ENCODE data around the gene VPS13D. TPM values are rescaled to one million over a fixed set of nuclear protein-coding genes. Genes with fewer than 3 reads are reported as not detected.

The VPS13D gene
- total RNA-seq, 4 donors from 2014 or later: 137 to 238 (median 191) TPM

DNA sequence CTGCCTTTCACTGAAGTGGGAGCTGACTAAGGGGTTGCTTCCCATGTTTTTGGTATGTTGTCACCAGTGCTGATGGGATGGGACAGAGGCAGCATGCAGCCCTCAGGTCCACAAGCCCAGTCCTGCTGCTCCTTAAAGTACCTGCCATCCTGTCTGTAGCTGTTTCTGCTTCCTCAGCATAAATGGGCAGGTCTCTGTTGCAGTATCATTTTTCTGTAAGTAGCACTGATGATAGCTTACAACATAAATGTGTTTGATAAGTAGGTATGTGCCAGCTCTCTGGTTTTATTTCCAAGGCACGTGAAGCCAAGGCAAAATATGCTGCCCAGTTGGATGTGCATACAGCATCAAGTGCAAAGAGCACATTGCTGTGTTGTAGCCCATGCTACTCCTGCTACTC, 173.0 kb downstream of the VPS13D start:
- peak overlapping the region in 2 of 3 donors; percentile 39 to 72 for H3K27ac ChIP-seq
- TF ChIP-seq, protein P1, sequence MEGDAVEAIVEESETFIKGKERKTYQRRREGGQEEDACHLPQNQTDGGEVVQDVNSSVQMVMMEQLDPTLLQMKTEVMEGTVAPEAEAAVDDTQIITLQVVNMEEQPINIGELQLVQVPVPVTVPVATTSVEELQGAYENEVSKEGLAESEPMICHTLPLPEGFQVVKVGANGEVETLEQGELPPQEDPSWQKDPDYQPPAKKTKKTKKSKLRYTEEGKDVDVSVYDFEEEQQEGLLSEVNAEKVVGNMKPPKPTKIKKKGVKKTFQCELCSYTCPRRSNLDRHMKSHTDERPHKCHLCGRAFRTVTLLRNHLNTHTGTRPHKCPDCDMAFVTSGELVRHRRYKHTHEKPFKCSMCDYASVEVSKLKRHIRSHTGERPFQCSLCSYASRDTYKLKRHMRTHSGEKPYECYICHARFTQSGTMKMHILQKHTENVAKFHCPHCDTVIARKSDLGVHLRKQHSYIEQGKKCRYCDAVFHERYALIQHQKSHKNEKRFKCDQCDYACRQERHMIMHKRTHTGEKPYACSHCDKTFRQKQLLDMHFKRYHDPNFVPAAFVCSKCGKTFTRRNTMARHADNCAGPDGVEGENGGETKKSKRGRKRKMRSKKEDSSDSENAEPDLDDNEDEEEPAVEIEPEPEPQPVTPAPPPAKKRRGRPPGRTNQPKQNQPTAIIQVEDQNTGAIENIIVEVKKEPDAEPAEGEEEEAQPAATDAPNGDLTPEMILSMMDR (IDR thresholded peaks at IDR 0.05): no peak
- TF ChIP-seq POLR2A (IDR thresholded peaks at IDR 0.05): no peak
- H3K27me3 ChIP-seq: no peaks in the 10 kb centered on the region
- peaks cover 6 to 27% of the 10 kb centered on the region in 2 donors for H3K36me3 ChIP-seq
- no peaks in the 10 kb centered on the region for H3K9me3 ChIP-seq
- H3K4me1 ChIP-seq: peaks cover 56 to 70% of the 10 kb centered on the region in 2 donors
- intact Hi-C loops (cut with DNase I): no loop called here
- 87 to 100% methylated on average over 1 of the region's 1 CpG for WGBS, 2 donors
- H3K4me3 ChIP-seq (replicated peaks in 1 of 3): no peak overlapping the region
- no peak for DNase-seq

DNA sequence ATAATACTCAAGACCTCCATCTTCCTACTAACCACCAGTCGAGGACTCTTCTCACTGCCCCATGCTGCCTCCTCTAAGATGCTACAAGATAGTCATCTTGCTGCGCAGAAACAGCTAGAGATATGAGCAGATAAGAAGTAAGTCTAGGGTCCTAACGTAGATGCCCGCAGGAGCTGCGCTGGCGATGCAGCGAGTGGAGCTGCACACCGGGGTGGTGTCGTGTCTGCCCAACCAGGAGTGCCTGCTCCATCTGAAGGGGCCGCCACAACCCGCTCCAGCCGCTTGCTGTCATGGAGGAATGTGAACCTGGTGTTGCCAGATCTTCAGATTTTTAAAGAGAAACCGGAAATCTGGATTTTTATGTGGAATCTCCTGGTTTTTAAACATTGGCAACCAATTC, 175.1 kb downstream of the VPS13D start:
- intact Hi-C loops (cut with DNase I): no loop called here
- Histone ChIP-seq H3K36me3 (peaks cover 6 to 27% of the 10 kb centered on the region in 2 donors), H3K4me1 (peaks cover 62 to 83% of the 10 kb centered on the region in 2 donors)

DNA sequence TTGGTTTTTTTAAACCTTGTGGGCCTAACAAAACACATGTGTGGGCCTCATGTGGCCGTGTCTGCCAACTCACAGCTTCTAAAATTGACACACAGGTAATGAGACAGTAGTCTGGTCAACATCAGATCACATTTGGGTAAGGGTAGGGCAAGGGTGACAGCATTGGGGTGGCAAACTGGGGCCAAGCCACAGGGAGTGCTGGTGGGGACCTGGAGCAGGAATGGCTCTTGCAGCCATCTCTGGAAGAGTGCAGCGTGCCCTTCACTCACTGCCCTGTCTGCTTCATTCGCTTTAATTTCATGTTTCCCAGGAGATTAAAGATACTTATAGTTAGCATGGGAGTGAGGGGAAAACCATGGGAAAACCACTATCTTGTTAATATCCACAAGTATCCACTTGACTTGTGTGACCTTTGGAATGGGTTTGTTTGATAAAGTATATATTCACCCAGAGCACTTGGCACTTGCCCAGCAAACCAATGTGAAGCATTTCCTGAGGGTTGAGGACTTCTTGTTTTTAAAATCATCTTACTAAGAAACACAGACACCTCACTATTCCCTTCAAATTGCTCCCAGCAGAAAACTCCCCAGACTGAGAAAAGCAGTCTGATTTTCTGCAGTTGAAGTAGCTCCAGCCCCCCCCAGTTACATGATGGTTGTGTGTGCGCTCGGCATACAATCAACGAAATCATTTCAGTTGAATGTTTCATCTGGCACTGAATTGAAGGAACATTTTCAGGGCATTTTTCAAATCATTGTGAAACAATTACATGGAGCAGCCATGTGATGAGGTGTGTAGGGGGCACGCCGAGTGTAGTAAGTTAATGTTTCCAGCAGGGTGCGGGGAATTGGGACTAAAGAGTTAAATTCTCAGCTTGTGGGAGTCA, 175.7 kb downstream of the VPS13D start:
- H3K36me3 ChIP-seq: peaks cover 6 to 27% of the 10 kb centered on the region in 2 donors
- no peaks in the 10 kb centered on the region for H3K9me3 ChIP-seq
- no peaks in the 10 kb centered on the region for H3K27me3 ChIP-seq
- peaks cover 65 to 83% of the 10 kb centered on the region in 2 donors for H3K4me1 ChIP-seq
- 55 to 56% methylated on average over 9 of the region's 9 CpGs for WGBS, 2 donors
- TF ChIP-seq, protein P1 (IDR thresholded peaks at IDR 0.05): peak in 2 of 6 experiments; percentile 8 to 18
- TF ChIP-seq POLR2A (IDR thresholded peaks at IDR 0.05): no peak
- no peak overlapping the region for H3K4me3 ChIP-seq (replicated peaks in 1 of 3)
- DNase-seq: peak; percentile 82 to 83
- H3K27ac ChIP-seq: peak overlapping the region; percentile 71 to 80 (median 79)
- intact Hi-C loops (cut with DNase I): no loop called here

More for the DNA sequence above, 175.1 kb downstream of the VPS13D start:
- TF ChIP-seq POLR2A (IDR thresholded peaks at IDR 0.05): no peak
- TF ChIP-seq, protein P1 (IDR thresholded peaks at IDR 0.05): no peak
- 93 to 96% methylated on average over 13 of the region's 13 CpGs for whole genome bisulfite sequencing, 2 donors
- Histone ChIP-seq H3K4me3 (replicated peaks in 1 of 3) (no peak overlapping the region), H3K27ac (peak overlapping the region; percentile 71 to 80 (median 79)), H3K27me3 (no peaks in the 10 kb centered on the region), H3K9me3 (no peaks in the 10 kb centered on the region)
- DNase-seq: peak; percentile 43 to 56

GRCh38 chr1:12406211-12407021, 176.6 kb downstream of the VPS13D start:
- H3K27ac ChIP-seq: peak overlapping the region; percentile 71 to 80 (median 79)
- H3K27me3 ChIP-seq: no peaks in the 10 kb centered on the region
- 69 to 77% methylated on average over 8 of the region's 8 CpGs for WGBS, 2 donors
- no peak overlapping the region for H3K4me3 ChIP-seq (replicated peaks in 1 of 3)
- peaks cover 6 to 21% of the 10 kb centered on the region in 2 donors for H3K36me3 ChIP-seq
- intact Hi-C loops (cut with DNase I): no loop called here
- no peak for DNase-seq
- peaks cover 63 to 82% of the 10 kb centered on the region in 2 donors for H3K4me1 ChIP-seq
- TF ChIP-seq POLR2A (IDR thresholded peaks at IDR 0.05): no peak
- TF ChIP-seq, protein P1 (IDR thresholded peaks at IDR 0.05): no peak
- no peaks in the 10 kb centered on the region for H3K9me3 ChIP-seq

All from thyroid gland (tissue), 4 donors.